Stomach (tissue), 9 donors: Measurements from ENCODE around the gene PGD. TPM values are rescaled to one million over a fixed set of nuclear protein-coding genes. Genes with fewer than 3 reads are reported as not detected.
A peak's percentile ranks its signal among the peaks of the same experiment; 100 is the strongest.

ENCODE experiments used
- DNase-seq, 2 donors: peaks; one replicate each; pipeline versions ENCODE4 v3.0.0 to v3.0.0-alpha.2; 2013 to 2019
- H3K27ac ChIP-seq, 5 donors: fragments of 200-600 bp in 4 of 5; sonication (generic) in 4 of 5; one replicate each; pipeline ENCODE4 v1.5.1; 2013 to 2019; ENCODE audit warnings: mild to moderate bottlenecking in 1 of 5, moderate library complexity in 1 of 5
- H3K27me3 ChIP-seq, 3 donors: fragments of 200-600 bp; sonication (generic); one replicate each; pipeline ENCODE4 v1.5.1; 2017 to 2019; ENCODE audit warnings: mixed run types in 1 of 3
- H3K36me3 ChIP-seq, 4 donors: fragments of 200-600 bp; sonication (generic); 1 replicate in 3 of 4; 2 replicates in 1 of 4; pipeline ENCODE4 v1.5.1; 2016 to 2019
- H3K4me1 ChIP-seq, 4 donors: fragments of 200-600 bp; sonication (generic); one replicate each; pipeline ENCODE4 v1.5.1; 2016 to 2019
- H3K4me3 ChIP-seq, 4 donors: fragments of 200-600 bp; sonication (generic) in 3 of 4; one replicate each; pipeline ENCODE4 v1.5.1; 2016 to 2019; ENCODE audit warnings: mild to moderate bottlenecking in 1 of 4
- H3K9me3 ChIP-seq, 4 donors: fragments of 200-600 bp; sonication (generic); one replicate each; pipeline ENCODE4 v1.5.1; 2016 to 2019
- EP300 ChIP-seq: sonication (generic); formaldehyde crosslinking; IDR thresholded peaks from one replicate; pipeline ENCODE4 v1.6.1; 2017; ENCODE audit warnings: antibody characterized with exemption
- POLR2A ChIP-seq, 4 donors: fragments of 450-650 bp; IDR thresholded peaks; one replicate each; pipeline ENCODE4 v1.6.1; 2016; ENCODE audit warnings: antibody characterized with exemption in 4 of 4, control low read depth in 2 of 4, mild to moderate bottlenecking in 1 of 4, moderate library complexity in 1 of 4
- POLR2AphosphoS5 ChIP-seq, 3 donors: sonication (generic); formaldehyde crosslinking; IDR thresholded peaks; one replicate each; pipeline ENCODE4 v1.6.1; 2016; ENCODE audit warnings: antibody characterized with exemption in 3 of 3
- WGBS, 5 donors: extraction: QIAGEN DNeasy Blood & Tissue Kit in 3 of 5; methylation state at CpG; one replicate each; pipeline versions ENCODE4 v1.1.5 to v1.1.7; 2013 to 2018; 5-methylcytosine and 5-hydroxymethylcytosine counted together
- intact Hi-C: fragments of 100-400 bp; cut with DNase I; formaldehyde crosslinking; loops from one replicate; pipeline ENCODE4 v1.15.1; 2023; ENCODE audit warnings: low total_unique reads
- polyA plus RNA-seq, 3 donors: library from polyadenylated mRNA; stranded (reverse); fragments of 200-250 nt; gene quantifications; one replicate each; pipeline ENCODE4 v1.2.3, GENCODE V29; 2013
- total RNA-seq, 5 donors: library from RNA; depleted of rRNA; stranded (reverse); fragments of >200 nt; gene quantifications; one replicate each; pipeline versions ENCODE4 v1.1.0 to v1.2.3, GENCODE V29; 2014 to 2016
- TF ChIP-seq, protein P1 (sequence below), 7 experiments: fragments of 450-650 bp in 4 of 7; fragments of 200-600 bp in 3 of 7; sonication (generic) in 3 of 7; IDR thresholded peaks; one replicate each; pipeline ENCODE4 v1.5.1; 2016 to 2019; ENCODE audit warnings: antibody characterized with exemption in 7 of 7, control low read depth in 2 of 7, mild to moderate bottlenecking in 1 of 7
- donor health status: healthy with polysubstance abuse.
- donor health status: Bipolar disorder and iron deficiency.
- donor health status: healthy.

PGD gene
- total and polyA plus RNA-seq, 8 donors: 25.4 to 227 (median 74.0) TPM

GRCh38 chr1:10380594-10381275 lies 18.1 kb upstream of the PGD start:
- Histone ChIP-seq H3K4me1 (peaks cover 0 to 16% (median 2%) of the 10 kb centered on the region in 4 donors), H3K4me3 (no peak overlapping the region), H3K9me3 (no peaks in the 10 kb centered on the region), H3K27ac (peak overlapping the region in 4 of 5 donors; percentile 13 to 66 (median 24)), H3K27me3 (no peaks in the 10 kb centered on the region), H3K36me3 (peaks cover 13 to 48% (median 30%) of the 10 kb centered on the region in 4 donors)
- 50 to 60% (median 55%) methylated on average over 5 of the region's 5 CpGs for WGBS, 5 donors
- intact Hi-C loops: no loop called here
- TF ChIP-seq EP300 (no peak), POLR2AphosphoS5 (IDR thresholded peaks at IDR 0.05) (peak in 1 of 3 donors; percentile 55), POLR2A (IDR thresholded peaks at IDR 0.05) (no peak)
- TF ChIP-seq, protein P1, sequence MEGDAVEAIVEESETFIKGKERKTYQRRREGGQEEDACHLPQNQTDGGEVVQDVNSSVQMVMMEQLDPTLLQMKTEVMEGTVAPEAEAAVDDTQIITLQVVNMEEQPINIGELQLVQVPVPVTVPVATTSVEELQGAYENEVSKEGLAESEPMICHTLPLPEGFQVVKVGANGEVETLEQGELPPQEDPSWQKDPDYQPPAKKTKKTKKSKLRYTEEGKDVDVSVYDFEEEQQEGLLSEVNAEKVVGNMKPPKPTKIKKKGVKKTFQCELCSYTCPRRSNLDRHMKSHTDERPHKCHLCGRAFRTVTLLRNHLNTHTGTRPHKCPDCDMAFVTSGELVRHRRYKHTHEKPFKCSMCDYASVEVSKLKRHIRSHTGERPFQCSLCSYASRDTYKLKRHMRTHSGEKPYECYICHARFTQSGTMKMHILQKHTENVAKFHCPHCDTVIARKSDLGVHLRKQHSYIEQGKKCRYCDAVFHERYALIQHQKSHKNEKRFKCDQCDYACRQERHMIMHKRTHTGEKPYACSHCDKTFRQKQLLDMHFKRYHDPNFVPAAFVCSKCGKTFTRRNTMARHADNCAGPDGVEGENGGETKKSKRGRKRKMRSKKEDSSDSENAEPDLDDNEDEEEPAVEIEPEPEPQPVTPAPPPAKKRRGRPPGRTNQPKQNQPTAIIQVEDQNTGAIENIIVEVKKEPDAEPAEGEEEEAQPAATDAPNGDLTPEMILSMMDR (IDR thresholded peaks at IDR 0.05): no peak
- peak in 1 of 2 donors; percentile 41 for DNase-seq

DNA sequence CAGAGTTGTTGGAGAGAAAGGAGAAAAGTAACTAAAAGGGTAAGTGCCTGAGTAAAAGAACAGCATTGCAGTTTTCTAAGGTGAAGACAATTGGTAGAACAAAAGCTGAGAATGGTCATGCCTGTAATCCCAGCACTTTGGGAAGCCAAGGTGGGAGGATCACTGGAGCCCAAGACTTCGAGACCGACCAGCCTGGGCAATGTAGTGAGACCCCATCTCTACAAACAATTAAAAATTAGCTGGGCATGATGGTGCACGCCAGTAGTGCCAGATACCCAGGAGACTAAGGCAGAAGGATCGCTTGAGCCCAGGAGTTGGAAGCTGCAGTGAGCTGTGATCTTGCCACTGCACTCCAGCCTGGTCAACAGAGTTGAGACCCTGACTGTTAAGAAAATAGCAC lies 15.2 kb upstream of the PGD start:
- peaks cover 13 to 28% (median 15%) of the 10 kb centered on the region in 4 donors for H3K4me1 ChIP-seq
- H3K4me3 ChIP-seq: no peak overlapping the region
- H3K27ac ChIP-seq: no peak overlapping the region
- DNase-seq: no peak
- H3K9me3 ChIP-seq: no peaks in the 10 kb centered on the region
- H3K36me3 ChIP-seq: peaks cover 4 to 25% (median 11%) of the 10 kb centered on the region in 4 donors
- no peaks in the 10 kb centered on the region for H3K27me3 ChIP-seq
- TF ChIP-seq EP300 (no peak), POLR2A (IDR thresholded peaks at IDR 0.05) (no peak), POLR2AphosphoS5 (IDR thresholded peaks at IDR 0.05) (no peak)
- TF ChIP-seq, protein P1 (IDR thresholded peaks at IDR 0.05): no peak
- intact Hi-C loops: no loop called here
- WGBS, 5 donors: 84 to 99% (median 89%) methylated on average over 4 of the region's 4 CpGs

- H3K9me3 ChIP-seq: no peaks in the 10 kb centered on the region
- no peak for TF ChIP-seq POLR2A (IDR thresholded peaks at IDR 0.05)
- TF ChIP-seq EP300: no peak
- TF ChIP-seq, protein P1 (IDR thresholded peaks at IDR 0.05): no peak
- no peak for TF ChIP-seq POLR2AphosphoS5 (IDR thresholded peaks at IDR 0.05)
- H3K36me3 ChIP-seq: peaks cover 0 to 19% (median 5%) of the 10 kb centered on the region in 4 donors
- intact Hi-C loops: no loop called here
- no peaks in the 10 kb centered on the region for H3K27me3 ChIP-seq
- DNase-seq: no peak
- 83 to 87% (median 86%) methylated on average over 8 of the region's 8 CpGs for whole genome bisulfite sequencing, 5 donors
- H3K4me3 ChIP-seq: no peak overlapping the region
- peaks cover 15 to 33% (median 18%) of the 10 kb centered on the region in 4 donors for H3K4me1 ChIP-seq
- no peak overlapping the region for H3K27ac ChIP-seq
Observed at GRCh38 chr1:10384219-10384618, 14.6 kb upstream of the PGD start.

- peak overlapping the region; percentile 79 to 92 (median 85) for H3K27ac ChIP-seq
- WGBS, 5 donors: 70 to 78% (median 74%) methylated on average over 12 of the region's 12 CpGs
- DNase-seq: no peak
- H3K4me1 ChIP-seq: peaks cover 12 to 28% (median 17%) of the 10 kb centered on the region in 4 donors
- intact Hi-C loops: no loop called here
- peak overlapping the region in 1 of 4 donors; percentile 27 for H3K4me3 ChIP-seq
- TF ChIP-seq, protein P1 (IDR thresholded peaks at IDR 0.05): no peak
- TF ChIP-seq POLR2AphosphoS5 (IDR thresholded peaks at IDR 0.05) (no peak), EP300 (no peak)
- peaks cover 0 to 14% (median 0%) of the 10 kb centered on the region in 4 donors for H3K36me3 ChIP-seq
- H3K27me3 ChIP-seq: no peaks in the 10 kb centered on the region
- H3K9me3 ChIP-seq: no peaks in the 10 kb centered on the region
Observed at GRCh38 chr1:10386761-10387676, 11.8 kb upstream of the PGD start.
